OCI-LY7 (cell line): Measurements from ENCODE around the gene DNAJC25.

Experiments
- EZH2phosphoT487 ChIP-seq: fragments of 200-600 bp; sonication (generic); IDR thresholded peaks from 2 replicates; pipeline ENCODE4 v1.6.1; 2018; ENCODE audit warnings: low read depth, borderline replicate concordance, mild to moderate bottlenecking, mixed run types, antibody characterized with exemption, low read length, moderate library complexity, mixed read lengths
- TF ChIP-seq, protein P1 (sequence below): fragments of 200-600 bp; sonication (generic); conservative IDR thresholded peaks from 2 replicates; pipeline ENCODE4 v1.5.1; 2014; ENCODE audit warnings: mild to moderate bottlenecking, antibody characterized with exemption, low read length, moderate library complexity, mixed read lengths

DNA sequence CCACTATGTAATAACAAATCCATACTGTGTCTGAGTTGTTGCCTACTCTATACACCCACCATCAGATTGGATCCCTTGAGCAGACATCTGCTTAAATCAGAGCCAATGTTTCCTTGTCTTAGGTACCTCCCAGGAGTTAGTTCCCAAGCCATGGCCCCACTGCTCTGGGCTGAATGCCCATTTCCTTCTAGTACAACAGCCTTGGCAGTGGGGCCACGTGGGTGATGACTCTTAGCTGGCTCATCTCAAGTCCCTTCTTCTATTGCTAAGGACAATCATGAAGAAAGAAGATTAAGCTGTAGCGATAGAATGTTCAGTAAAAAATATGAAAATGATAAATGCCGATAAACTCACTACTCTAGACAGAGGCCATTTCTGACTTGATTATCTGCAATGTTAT lies 48.2 kb upstream of the DNAJC25 start:
- TF ChIP-seq, protein P1, sequence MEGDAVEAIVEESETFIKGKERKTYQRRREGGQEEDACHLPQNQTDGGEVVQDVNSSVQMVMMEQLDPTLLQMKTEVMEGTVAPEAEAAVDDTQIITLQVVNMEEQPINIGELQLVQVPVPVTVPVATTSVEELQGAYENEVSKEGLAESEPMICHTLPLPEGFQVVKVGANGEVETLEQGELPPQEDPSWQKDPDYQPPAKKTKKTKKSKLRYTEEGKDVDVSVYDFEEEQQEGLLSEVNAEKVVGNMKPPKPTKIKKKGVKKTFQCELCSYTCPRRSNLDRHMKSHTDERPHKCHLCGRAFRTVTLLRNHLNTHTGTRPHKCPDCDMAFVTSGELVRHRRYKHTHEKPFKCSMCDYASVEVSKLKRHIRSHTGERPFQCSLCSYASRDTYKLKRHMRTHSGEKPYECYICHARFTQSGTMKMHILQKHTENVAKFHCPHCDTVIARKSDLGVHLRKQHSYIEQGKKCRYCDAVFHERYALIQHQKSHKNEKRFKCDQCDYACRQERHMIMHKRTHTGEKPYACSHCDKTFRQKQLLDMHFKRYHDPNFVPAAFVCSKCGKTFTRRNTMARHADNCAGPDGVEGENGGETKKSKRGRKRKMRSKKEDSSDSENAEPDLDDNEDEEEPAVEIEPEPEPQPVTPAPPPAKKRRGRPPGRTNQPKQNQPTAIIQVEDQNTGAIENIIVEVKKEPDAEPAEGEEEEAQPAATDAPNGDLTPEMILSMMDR: no peak
- TF ChIP-seq EZH2phosphoT487: no peak
